HCEC 1CT (cell line): ENCODE results near the gene DGKD.
"Not testable (repeated sequence)": the region's sequence is repeated elsewhere in the genome, so short reads cannot be mapped to it uniquely, and the experiment has no call there.

ENCODE experiments used
- DNase-seq: peaks from one replicate; pipeline ENCODE4 v3.0.0-alpha.2; 2017

The DGKD gene

DNA sequence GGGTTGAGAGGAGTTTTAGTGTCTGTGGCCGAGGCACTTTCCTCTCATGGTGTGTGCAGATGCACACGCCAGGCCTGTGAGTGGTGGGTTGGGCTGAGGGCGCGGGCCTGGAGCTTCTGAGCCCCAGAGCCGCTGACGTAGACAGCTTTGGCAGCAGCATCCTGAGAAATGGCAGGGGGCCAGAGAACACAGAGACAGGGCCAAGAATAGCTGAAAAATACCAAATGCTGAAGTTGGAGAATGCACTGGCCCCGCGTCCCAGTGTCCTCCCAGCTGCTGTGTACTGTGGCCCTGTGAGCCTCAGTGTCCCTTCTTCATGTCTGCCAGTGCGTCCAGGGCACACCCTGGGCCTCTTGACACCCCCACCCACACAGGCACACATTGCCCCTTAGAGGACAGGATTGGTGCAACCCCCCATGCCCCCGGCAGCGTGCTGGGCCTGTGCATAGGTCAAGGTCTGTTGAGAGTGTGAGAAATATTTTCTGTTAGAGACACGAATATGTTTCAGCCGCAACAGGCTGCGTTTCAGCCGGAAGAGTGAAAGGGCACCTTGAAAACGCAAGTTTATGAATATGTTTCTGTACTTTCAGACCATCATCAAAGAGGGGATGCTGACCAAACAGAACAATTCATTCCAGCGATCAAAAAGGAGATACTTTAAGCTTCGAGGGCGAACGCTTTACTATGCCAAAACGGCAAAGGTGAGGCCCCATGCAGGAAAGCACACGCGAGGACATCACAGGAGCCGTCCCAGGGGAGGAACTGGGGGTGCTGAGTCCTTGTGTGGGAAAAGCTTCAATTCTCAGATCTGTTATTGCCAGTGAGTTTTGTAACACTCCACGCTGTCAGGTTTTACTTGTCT lies 33.6 kb downstream of the DGKD start:
- peak; percentile 57 for DNase-seq

DNA sequence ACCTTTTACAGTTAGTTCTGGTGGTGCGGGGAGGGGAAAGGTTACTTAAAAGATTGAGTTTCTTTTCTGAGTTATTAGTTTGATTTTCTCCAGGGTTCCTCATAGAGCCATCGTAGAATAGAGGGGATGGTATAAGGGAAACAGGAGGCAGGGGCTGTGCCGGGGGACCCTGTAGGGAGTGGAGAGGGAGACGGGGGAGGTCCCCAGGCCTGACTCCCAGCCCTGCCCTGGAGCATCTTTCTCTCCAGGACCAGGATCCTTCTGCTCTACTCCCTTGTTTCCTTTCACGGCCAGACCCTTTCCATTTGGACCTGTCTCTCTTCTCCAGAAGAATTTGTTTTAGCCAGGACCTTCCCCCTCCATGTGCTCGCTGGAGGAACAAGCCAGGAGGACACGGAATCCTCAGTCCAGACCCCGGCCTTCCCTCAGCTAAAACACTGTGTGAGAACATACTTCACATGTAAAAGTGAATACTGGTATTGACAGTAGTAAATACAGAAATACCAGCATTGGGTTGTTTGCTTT lies 35.4 kb downstream of the DGKD start:
- no peak for DNase-seq

DNA sequence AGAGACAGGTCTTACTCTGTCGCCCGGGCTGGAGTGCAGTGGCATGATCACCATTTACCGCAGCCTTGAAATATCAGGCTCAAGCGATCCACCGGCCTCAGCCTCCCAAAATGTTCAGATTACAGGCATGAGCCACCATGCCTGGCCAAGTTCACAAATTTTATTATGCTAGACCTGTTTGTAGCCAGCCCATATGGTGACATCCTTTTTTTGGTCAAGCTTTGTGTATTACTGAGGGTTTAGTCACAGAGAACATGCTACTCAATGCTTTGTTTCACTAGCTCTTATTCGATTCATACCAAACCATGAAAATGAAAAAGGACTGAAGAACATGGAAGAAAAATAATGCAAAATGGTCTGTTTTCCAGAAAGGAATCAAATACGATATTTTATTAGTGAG lies 41.4 kb downstream of the DGKD start:
- no peak for DNase-seq

DNA sequence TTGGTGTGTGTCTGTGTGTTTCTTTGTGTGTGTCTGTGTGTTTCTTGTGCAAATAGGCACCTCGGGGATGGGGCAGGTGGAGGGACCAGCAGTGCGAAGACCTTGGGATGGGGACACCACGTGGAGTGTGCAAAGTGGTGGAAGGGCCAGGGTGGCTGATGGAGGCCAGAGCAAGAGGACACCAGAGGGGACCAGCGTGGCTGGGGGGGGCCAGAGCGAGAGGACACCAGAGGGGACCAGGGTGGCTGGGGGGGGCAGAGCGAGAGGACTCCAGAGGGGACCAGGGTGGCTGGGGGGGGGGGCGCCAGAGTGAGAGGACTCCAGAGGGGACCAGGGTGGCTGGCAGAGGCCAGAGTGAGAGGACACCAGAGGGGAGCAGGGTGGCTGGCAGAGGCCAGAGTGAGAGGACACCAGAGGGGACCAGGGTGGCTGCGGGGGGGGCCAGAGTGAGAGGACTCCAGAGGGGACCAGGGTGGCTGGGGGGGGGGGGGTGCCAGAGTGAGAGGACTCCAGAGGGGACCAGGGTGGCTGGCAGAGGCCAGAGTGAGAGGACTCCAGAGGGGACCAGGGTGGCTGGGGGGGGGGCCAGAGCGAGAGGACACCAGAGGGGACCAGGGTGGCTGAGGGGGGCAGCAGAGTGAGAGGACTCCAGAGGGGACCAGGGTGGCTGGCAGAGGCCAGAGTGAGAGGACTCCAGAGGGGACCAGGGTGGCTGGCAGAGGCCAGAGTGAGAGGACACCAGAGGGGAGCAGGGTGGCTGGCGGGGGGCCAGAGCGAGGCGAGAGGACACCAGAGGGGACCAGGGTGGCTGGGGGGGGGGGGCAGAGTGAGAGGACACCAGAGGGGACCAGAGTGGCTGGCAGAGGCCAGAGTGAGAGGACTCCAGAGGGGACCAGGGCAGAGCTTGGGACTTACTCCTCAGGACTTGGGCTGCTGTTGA lies 42.7 kb downstream of the DGKD start:
- not testable (repeated sequence) for DNase-seq

DNA sequence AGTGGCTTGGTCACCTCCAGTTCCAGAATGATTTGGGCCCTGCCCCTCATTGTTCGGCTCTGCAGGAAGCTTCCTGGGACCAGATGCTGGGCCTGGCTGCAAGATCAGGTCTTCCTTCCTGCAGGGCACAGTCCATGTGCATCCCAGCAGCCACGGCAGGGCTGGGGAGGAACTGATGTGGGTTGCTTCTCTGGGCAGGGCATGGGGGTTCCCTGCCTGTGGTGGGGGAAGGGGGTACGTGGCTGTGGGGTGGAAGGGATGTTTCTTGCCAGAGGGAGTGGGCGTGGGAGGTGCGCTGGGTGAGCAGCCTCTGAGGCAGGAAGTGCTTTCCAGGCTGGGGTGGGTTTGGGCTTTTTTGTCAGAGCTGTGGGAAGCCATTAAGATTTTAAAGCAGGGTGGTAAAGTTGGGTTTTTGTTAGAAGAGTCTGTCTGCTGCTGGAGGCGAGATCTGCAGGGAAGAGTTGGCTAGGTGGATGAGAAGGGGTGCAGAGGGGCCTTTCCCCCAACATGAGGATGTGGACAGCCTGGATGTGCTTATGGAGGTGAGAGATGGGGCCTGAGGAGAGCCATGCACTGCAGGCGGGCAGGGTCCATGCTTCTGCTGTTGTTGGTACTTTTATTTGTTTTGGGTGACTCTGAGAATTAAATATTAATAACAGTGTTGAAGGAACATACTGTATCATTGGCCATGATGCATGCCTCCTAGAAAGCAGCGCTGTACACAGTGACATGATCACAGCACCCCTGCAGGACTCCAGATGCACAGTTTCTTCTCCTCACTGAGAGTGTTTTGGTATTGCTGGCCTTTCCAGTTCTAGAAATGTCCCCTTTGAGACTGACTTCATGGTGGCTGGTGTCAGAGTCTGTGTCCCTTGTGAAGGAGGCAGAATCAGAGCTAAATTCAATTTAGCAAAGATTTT lies 45.3 kb downstream of the DGKD start:
- no peak for DNase-seq

- no peak for DNase-seq
These were observed 46.0 kb downstream of the DGKD start for GRCh38 chr2:233400341-233400740.

GRCh38 chr2:233400961-233401360 lies 46.7 kb downstream of the DGKD start:
- DNase-seq: no peak

DNA sequence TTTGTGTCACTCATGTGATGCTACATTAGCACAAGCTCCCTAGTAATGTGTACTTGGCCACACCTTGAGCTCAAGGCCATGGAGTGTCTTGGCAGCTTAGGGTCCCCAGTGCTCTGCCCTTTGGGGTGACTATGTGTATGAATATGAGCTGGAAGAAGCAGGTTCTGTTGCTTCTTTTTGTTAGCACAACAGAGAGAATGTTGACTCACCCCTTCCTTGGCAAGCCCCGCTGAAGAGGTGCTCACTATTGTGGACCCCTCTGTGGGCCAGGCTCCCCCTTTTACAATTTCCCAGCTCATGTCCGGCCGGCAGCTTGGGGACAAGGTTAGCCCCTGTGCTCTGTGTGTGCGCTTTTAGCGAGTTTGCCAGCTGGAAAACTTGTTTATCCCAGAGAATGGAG lies 48.1 kb downstream of the DGKD start:
- no peak for DNase-seq

GRCh38 chr2:233402789-233403188 lies 48.5 kb downstream of the DGKD start:
- no peak for DNase-seq

DNA sequence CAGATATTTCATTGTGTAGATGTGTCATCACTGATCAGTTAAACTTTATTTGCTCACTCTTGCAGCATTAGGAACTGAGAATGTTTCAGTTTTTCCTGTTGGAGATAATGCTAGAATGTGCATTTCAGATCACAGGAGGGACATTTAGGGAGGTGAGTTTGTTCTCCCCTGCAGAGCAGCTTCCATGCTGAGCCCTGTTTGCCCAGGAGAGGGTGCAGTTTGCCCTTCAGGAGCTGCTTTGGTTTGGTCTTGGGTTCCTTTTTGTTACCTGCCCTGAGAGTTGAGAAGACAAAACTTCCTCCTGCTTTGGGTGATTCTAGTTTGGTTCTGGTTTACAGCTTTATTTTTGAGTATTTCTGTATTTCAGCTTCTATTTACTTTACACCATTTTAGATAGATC lies 49.9 kb downstream of the DGKD start:
- peak; percentile 14 for DNase-seq

- DNase-seq: no peak
These were observed 52.6 kb downstream of the DGKD start for GRCh38 chr2:233406865-233407264.

GRCh38 chr2:233407771-233408181 lies 53.5 kb downstream of the DGKD start:
- DNase-seq: no peak

GRCh38 chr2:233408366-233409285 lies 54.3 kb downstream of the DGKD start:
- DNase-seq: no peak

DNA sequence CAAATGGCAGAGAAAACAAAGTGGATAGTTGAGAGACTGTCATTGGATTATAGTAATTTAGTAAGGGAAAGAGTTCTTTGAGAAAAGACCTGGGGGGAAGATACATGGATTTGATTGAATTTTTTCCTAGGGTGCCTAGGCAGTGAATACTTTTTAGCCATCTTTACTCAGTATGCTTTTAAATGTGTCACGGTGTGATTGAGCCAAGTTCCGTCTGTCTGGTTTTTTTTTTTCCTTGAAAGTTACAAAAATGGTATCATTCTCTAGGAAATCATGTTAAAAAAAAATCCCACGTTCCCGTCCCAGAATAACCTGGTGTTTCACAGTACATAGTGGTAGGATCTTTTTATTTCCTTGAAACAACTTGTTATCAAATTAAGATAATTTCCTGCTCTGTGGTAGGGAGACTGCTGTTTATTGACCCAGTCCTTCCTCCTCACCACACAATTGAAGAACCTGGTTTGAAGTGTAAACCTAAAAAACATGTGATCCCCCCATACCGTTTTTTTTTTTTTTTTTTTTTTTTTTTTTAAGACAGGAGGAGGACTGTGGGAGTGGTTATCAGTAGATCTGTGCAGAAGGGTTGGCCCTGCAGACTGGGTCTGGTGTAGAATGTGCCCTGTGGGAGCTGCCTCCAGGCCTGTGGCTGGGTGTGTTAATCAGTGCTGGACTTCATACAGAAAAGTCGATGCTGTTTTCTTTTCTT lies 55.1 kb downstream of the DGKD start:
- DNase-seq: no peak

DNA sequence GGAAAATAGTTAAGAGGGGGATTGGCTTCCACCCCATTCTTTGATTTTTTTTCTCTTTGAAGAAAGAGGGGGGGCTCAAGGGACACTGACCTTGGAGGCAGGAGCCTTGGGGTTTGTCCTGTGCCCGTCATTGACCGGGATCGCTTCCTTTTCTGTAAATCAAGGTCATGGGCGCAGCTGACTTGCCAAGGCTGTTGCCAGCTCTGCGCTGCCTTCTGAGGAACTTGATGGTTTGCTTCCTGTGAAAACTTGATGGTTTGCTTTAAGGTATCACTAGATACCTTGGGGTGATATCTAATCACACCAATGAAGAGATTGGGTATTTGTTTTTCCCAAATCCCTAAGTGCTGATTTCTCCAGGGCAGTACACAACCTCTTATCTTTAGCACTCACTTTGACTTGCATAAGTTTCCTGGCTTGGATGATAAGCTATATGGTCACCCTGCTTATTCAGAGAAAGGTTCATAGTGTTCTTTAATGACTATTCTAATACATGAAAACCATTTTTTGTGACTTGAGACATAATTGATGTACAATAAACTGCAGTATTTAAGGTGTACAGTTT lies 56.0 kb downstream of the DGKD start:
- DNase-seq: no peak

- DNase-seq: no peak
These were observed 56.9 kb downstream of the DGKD start for GRCh38 chr2:233411162-233411561.

GRCh38 chr2:233412405-233412804 lies 58.1 kb downstream of the DGKD start:
- no peak for DNase-seq

- DNase-seq: peak; percentile 20
These were observed 58.8 kb downstream of the DGKD start for GRCh38 chr2:233413046-233413445.

- peak; percentile 49 for DNase-seq
These were observed 59.4 kb downstream of the DGKD start for GRCh38 chr2:233413559-233414272.

GRCh38 chr2:233414273-233414654 lies 60.0 kb downstream of the DGKD start:
- peak; percentile 20 for DNase-seq
